Amniotic stem cell (primary cell): ENCODE results near the gene CCDC122.

Experiments
- DNase-seq: peaks from one replicate; lab custom pipeline; 2025; lab: John Stamatoyannopoulos, UW

The CCDC122 gene

GRCh38 chr13:43878892-43879754, at the start of gene CCDC122:
Gene CCDC122, minus strand, starts transcription at chr13:43879740. Its CDS starts 10,364 bp downstream, at chr13:43869376.
- DNase-seq = peak; percentile 65

GRCh38 chr13:43924549-43925245, 45.2 kb upstream of the CCDC122 start:
- DNase-seq = no peak

- no peak for DNase-seq
These were observed 41.6 kb upstream of the CCDC122 start for GRCh38 chr13:43920965-43921674.

- no peak for DNase-seq
These were observed 39.1 kb upstream of the CCDC122 start for GRCh38 chr13:43918636-43919035.

GRCh38 chr13:43916828-43917227, 37.3 kb upstream of the CCDC122 start:
- no peak for DNase-seq

- no peak for DNase-seq
These were observed 35.9 kb upstream of the CCDC122 start for GRCh38 chr13:43915451-43915850.

- no peak for DNase-seq
These were observed 32.3 kb upstream of the CCDC122 start for GRCh38 chr13:43911871-43912270.

- no peak for DNase-seq
These were observed 31.7 kb upstream of the CCDC122 start for GRCh38 chr13:43911278-43911677.

- DNase-seq = no peak
These were observed 31.3 kb upstream of the CCDC122 start for GRCh38 chr13:43910856-43911255.

GRCh38 chr13:43908156-43909126, 28.9 kb upstream of the CCDC122 start:
- DNase-seq = peak; percentile 36

GRCh38 chr13:43905435-43906031, 26.0 kb upstream of the CCDC122 start:
- peak; percentile 47 for DNase-seq

GRCh38 chr13:43895940-43896339, 16.4 kb upstream of the CCDC122 start:
- DNase-seq = no peak

- DNase-seq = no peak
These were observed 14.9 kb upstream of the CCDC122 start for GRCh38 chr13:43894438-43894837.

GRCh38 chr13:43884222-43884621, 4.7 kb upstream of the CCDC122 start:
- DNase-seq = no peak

GRCh38 chr13:43883631-43884030, 4.1 kb upstream of the CCDC122 start:
- DNase-seq = no peak

GRCh38 chr13:43881580-43881979, 2.0 kb upstream of the CCDC122 start:
- no peak for DNase-seq

- DNase-seq = no peak
These were observed 1.4 kb upstream of the CCDC122 start for GRCh38 chr13:43880926-43881325.

GRCh38 chr13:43880214-43880855, 795 bp upstream of the CCDC122 start:
- DNase-seq = no peak

- DNase-seq = no peak
These were observed 228 bp upstream of the CCDC122 start, which contains the start of gene LACC1 for GRCh38 chr13:43879755-43880181. Gene LACC1, plus strand, starts transcription at chr13:43879904. Its CDS starts 1,082 bp downstream, at chr13:43880986.

- DNase-seq = no peak
These were observed 1.8 kb downstream of the CCDC122 start for GRCh38 chr13:43877766-43878165.
